ENCODE results near the gene FBXW8. TPM values are rescaled to one million over a fixed set of nuclear protein-coding genes. Genes with fewer than 3 reads are reported as not detected.

FBXW8 gene
- total and polyA plus RNA-seq, 8 donors, result 3.6 to 9.6 (median 8.3) TPM

DNA sequence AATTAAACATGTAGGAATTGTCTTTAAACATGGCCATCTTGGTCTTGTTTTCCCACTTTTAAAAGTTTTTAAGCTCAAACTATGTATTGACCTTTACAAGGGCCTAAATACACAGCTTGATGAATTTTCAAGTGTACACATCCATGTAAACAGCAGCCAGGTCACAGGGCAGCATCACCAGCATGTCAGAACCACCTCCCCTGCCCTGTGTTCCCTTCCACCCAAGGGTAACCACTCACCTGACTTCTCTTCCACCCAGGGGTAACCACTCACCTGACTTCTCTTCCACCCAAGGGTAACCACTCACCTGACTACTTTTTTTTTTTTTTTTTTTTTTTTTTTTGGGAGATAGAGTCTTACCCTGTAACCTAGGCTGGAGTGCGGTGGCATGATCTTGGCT lies 4.6 kb downstream of the FBXW8 start:
- Histone ChIP-seq H3K27me3 (no peaks in the 10 kb centered on the region), H3K27ac (no peak overlapping the region), H3K4me1 (peaks cover 17 to 30% (median 24%) of the 10 kb centered on the region in 3 donors), H3K36me3 (no peaks in the 10 kb centered on the region), H3K4me3 (no peak overlapping the region), H3K9me3 (no peaks in the 10 kb centered on the region)
- intact Hi-C loops (cut with DNase I), result no loop called here
- DNase-seq (no peak), FAIRE-seq (no peak), ATAC-seq (no peak)
- whole genome bisulfite sequencing, 2 donors, result 97 to 100% methylated on average over 1 of the region's 1 CpG
- TF ChIP-seq, protein P1, sequence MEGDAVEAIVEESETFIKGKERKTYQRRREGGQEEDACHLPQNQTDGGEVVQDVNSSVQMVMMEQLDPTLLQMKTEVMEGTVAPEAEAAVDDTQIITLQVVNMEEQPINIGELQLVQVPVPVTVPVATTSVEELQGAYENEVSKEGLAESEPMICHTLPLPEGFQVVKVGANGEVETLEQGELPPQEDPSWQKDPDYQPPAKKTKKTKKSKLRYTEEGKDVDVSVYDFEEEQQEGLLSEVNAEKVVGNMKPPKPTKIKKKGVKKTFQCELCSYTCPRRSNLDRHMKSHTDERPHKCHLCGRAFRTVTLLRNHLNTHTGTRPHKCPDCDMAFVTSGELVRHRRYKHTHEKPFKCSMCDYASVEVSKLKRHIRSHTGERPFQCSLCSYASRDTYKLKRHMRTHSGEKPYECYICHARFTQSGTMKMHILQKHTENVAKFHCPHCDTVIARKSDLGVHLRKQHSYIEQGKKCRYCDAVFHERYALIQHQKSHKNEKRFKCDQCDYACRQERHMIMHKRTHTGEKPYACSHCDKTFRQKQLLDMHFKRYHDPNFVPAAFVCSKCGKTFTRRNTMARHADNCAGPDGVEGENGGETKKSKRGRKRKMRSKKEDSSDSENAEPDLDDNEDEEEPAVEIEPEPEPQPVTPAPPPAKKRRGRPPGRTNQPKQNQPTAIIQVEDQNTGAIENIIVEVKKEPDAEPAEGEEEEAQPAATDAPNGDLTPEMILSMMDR (IDR thresholded peaks at IDR 0.05), result no peak

- Histone ChIP-seq H3K36me3 (no peaks in the 10 kb centered on the region), H3K27ac (no peak overlapping the region), H3K4me3 (no peak overlapping the region), H3K27me3 (no peaks in the 10 kb centered on the region), H3K4me1 (peaks cover 18 to 30% (median 25%) of the 10 kb centered on the region in 3 donors), H3K9me3 (no peaks in the 10 kb centered on the region)
- ATAC-seq, result peak in 3 of 4 donors; percentile 13 to 47 (median 21)
- TF ChIP-seq, protein P1 (IDR thresholded peaks at IDR 0.05), result no peak
- intact Hi-C loops (cut with DNase I), result no loop called here
- DNase-seq, result no peak
- no peak for FAIRE-seq
These were observed 5.4 kb downstream of the FBXW8 start for GRCh38 chr12:116916122-116916521.

GRCh38 chr12:116916714-116917114 lies 6.0 kb downstream of the FBXW8 start:
- Histone ChIP-seq H3K36me3 (no peaks in the 10 kb centered on the region), H3K27ac (no peak overlapping the region), H3K4me1 (peaks cover 18 to 28% (median 25%) of the 10 kb centered on the region in 3 donors), H3K27me3 (no peaks in the 10 kb centered on the region), H3K9me3 (no peaks in the 10 kb centered on the region), H3K4me3 (no peak overlapping the region)
- FAIRE-seq, result no peak
- no peak for DNase-seq
- TF ChIP-seq, protein P1 (IDR thresholded peaks at IDR 0.05), result no peak
- 81 to 83% methylated on average over 5 of the region's 5 CpGs for WGBS, 2 donors
- peak; percentile 36 to 78 (median 54) for ATAC-seq
- intact Hi-C loops (cut with DNase I), result no loop called here

DNA sequence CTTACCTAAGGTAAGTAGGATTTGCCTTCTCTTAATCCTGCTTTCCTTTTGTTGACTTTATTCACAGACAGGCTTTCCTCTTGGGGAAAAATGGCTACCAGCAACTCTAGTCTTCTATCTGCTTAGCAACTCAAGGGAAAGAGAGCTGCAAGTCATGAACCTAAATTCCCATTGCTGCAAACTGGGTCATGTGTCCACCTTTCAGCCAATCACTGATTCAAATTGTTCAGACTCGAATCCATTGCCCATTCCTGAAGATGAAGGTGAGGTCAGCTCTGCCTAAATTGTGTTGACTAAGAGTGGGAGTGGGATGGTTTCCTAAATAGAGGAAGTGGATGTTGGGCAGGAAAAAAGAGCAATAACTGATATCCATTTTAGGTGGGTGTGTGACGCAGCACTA lies 7.7 kb downstream of the FBXW8 start:
- FAIRE-seq, result no peak

GRCh38 chr12:116919247-116919661 lies 8.5 kb downstream of the FBXW8 start:
- Histone ChIP-seq H3K4me1 (peaks cover 18 to 26% (median 25%) of the 10 kb centered on the region in 3 donors), H3K27ac (peak overlapping the region in 2 of 4 donors; percentile 10 to 59), H3K36me3 (no peaks in the 10 kb centered on the region), H3K4me3 (no peak overlapping the region), H3K27me3 (no peaks in the 10 kb centered on the region), H3K9me3 (no peaks in the 10 kb centered on the region)
- 17 to 18% methylated on average over 4 of the region's 4 CpGs for WGBS, 2 donors
- intact Hi-C loops (cut with DNase I), result no loop called here
- FAIRE-seq, result no peak
- ATAC-seq, result peak; percentile 41 to 71 (median 67)
- TF ChIP-seq, protein P1 (IDR thresholded peaks at IDR 0.05), result no peak
- DNase-seq, result no peak

More for the DNA sequence above, 7.7 kb downstream of the FBXW8 start:
- H3K27me3 ChIP-seq, result no peaks in the 10 kb centered on the region
- no peak overlapping the region for H3K27ac ChIP-seq
- H3K36me3 ChIP-seq, result no peaks in the 10 kb centered on the region
- peak in 2 of 4 donors; percentile 19 to 30 for ATAC-seq
- WGBS, 2 donors, result 93 to 95% methylated on average over 2 of the region's 2 CpGs
- no peaks in the 10 kb centered on the region for H3K9me3 ChIP-seq
- no peak overlapping the region for H3K4me3 ChIP-seq
- peaks cover 18 to 26% (median 25%) of the 10 kb centered on the region in 3 donors for H3K4me1 ChIP-seq
- intact Hi-C loops (cut with DNase I), result no loop called here
- DNase-seq, result no peak
- TF ChIP-seq, protein P1 (IDR thresholded peaks at IDR 0.05), result no peak

All from pancreas (tissue), 10 donors.